Right lobe of liver (tissue), 4 donors: Measurements from ENCODE around the gene SH2B2.

Source experiments
- POLR2A ChIP-seq: fragments of 450-650 bp; IDR thresholded peaks from one replicate; pipeline ENCODE4 v1.6.1; 2017; ENCODE audit warnings: antibody characterized with exemption, mild to moderate bottlenecking
- TF ChIP-seq, protein P1 (sequence below), 4 donors: fragments of 200-600 bp in 3 of 4; fragments of 450-650 bp in 1 of 4; IDR thresholded peaks; one replicate each; pipeline versions ENCODE4 v1.5.1 to v1.8.0; 2016 to 2022; ENCODE audit warnings: antibody characterized with exemption in 4 of 4, mild to moderate bottlenecking in 2 of 4
- donor health status: DM: no; HTN: no; CAD: no.
- donor health status: DM: no; HTN: no; CAD: no.
- donor health status: DM: no; HTN: yes; CAD: no.

DNA sequence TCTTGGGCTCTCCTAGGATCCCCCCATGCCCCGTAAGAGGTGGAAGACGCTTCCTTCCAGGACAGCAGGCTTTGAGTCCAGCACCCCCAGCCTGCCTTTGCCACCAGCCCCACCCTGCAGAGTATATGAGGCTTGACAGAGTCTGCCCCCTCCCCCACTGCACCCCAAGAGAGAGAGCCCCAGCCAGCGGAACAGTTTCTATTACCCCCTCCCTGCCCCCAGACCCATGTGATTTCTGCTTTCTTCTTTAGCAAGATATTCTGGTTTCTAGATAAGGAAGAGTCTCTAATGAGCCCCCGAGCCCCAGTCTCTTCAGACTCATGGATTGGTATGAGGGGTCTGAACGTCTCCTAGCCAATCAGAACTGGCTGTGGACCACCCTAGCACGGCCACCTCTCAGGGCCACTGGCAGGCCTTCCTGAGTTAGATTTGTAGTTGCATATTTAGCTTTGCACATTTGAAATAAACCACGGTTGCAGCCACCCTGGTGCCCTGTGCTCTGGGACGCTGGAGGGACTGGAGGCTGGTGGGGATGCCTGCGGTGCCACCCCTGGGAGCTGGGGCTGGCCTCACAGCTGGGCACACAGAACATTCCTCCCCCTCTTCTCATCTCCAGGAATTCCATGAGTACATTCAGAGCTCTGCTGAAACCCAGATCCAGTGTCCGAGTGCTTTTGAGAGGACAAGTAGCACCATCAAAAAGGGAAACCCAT, 3.0 kb upstream of the SH2B2 start:
- TF ChIP-seq, protein P1, sequence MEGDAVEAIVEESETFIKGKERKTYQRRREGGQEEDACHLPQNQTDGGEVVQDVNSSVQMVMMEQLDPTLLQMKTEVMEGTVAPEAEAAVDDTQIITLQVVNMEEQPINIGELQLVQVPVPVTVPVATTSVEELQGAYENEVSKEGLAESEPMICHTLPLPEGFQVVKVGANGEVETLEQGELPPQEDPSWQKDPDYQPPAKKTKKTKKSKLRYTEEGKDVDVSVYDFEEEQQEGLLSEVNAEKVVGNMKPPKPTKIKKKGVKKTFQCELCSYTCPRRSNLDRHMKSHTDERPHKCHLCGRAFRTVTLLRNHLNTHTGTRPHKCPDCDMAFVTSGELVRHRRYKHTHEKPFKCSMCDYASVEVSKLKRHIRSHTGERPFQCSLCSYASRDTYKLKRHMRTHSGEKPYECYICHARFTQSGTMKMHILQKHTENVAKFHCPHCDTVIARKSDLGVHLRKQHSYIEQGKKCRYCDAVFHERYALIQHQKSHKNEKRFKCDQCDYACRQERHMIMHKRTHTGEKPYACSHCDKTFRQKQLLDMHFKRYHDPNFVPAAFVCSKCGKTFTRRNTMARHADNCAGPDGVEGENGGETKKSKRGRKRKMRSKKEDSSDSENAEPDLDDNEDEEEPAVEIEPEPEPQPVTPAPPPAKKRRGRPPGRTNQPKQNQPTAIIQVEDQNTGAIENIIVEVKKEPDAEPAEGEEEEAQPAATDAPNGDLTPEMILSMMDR (IDR thresholded peaks at IDR 0.05), result no peak
- TF ChIP-seq POLR2A, result no peak
